NCI-H2196 treated with DMSO at 0.1 percent for 48 hours (cell line): ENCODE data around the gene MAST4.
A peak's percentile ranks its signal among the peaks of the same experiment; 100 is the strongest.

Source experiments
- DNase-seq: peaks from one replicate; lab custom pipeline; 2025; ENCODE audit not compliant: unreplicated experiment; lab: John Stamatoyannopoulos, UW

Gene MAST4

GRCh38 chr5:67144183-67144639, 548.0 kb downstream of the MAST4 start:
- DNase-seq, result no peak

GRCh38 chr5:67146574-67146973, 550.4 kb downstream of the MAST4 start:
- no peak for DNase-seq

- DNase-seq, result no peak
Observed at GRCh38 chr5:67146981-67147380, 550.8 kb downstream of the MAST4 start.

- DNase-seq, result no peak
Observed at GRCh38 chr5:67147760-67148159, 551.6 kb downstream of the MAST4 start.

- no peak for DNase-seq
Observed at GRCh38 chr5:67149057-67149950, 553.1 kb downstream of the MAST4 start.

GRCh38 chr5:67149951-67150523, 553.8 kb downstream of the MAST4 start:
- DNase-seq, result no peak

GRCh38 chr5:67152400-67152799, 556.2 kb downstream of the MAST4 start:
- no peak for DNase-seq

- no peak for DNase-seq
Observed at GRCh38 chr5:67153292-67153691, 557.1 kb downstream of the MAST4 start.

- DNase-seq, result peak; percentile 9
Observed at GRCh38 chr5:67154556-67155206, 558.5 kb downstream of the MAST4 start.

GRCh38 chr5:67156976-67157583, 560.9 kb downstream of the MAST4 start:
- DNase-seq, result no peak

- no peak for DNase-seq
Observed at GRCh38 chr5:67160272-67160671, 564.1 kb downstream of the MAST4 start.

- DNase-seq, result no peak
Observed at GRCh38 chr5:67160985-67161384, 564.8 kb downstream of the MAST4 start.

- no peak for DNase-seq
Observed at GRCh38 chr5:67161767-67162166, 565.6 kb downstream of the MAST4 start.

- no peak for DNase-seq
Observed at GRCh38 chr5:67163231-67163756, 567.1 kb downstream of the MAST4 start.

GRCh38 chr5:67163863-67164595, 567.8 kb downstream of the MAST4 start:
- no peak for DNase-seq

GRCh38 chr5:67164856-67165525, 568.8 kb downstream of the MAST4 start:
- no peak for DNase-seq

- DNase-seq, result no peak
Observed at GRCh38 chr5:67165526-67166459, 569.6 kb downstream of the MAST4 start.

- no peak for DNase-seq
Observed at GRCh38 chr5:67166460-67167285, 570.5 kb downstream of the MAST4 start.
